GM18520 (cell line): ENCODE results near the gene RPAP3.

Source experiments
- ATAC-seq: cut with Tn5 transposase; IDR thresholded peaks from one replicate; pipeline ENCODE4 v1.9.1; 2021; ENCODE audit not compliant: unreplicated experiment

The RPAP3 gene

DNA sequence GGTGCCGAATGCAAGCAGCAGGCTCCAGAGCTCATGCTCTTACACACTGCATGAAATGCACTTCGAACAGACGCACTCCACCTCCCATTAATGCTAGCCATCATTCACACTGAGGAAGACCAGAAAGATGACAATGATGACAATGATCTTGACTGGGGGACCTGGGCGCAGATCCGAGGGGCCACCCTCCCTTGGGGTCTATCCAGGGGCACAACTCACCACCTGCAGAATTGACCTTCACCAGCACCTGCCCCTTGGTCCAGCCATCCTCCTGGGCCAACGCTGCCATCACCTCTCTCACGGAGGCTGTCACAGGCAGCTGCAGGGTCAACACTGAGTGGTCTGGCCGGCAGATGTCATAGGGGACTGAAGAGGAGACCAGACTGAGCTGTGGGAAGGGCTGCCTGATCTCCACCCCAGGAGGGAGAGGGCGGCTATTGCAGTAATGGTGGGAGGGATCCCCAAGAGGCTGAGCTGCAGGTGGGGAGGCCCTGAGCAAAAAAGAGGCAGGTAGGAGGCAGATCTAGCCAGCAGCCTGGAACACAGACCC lies 37.6 kb upstream of the RPAP3 start:
- no peak for ATAC-seq

DNA sequence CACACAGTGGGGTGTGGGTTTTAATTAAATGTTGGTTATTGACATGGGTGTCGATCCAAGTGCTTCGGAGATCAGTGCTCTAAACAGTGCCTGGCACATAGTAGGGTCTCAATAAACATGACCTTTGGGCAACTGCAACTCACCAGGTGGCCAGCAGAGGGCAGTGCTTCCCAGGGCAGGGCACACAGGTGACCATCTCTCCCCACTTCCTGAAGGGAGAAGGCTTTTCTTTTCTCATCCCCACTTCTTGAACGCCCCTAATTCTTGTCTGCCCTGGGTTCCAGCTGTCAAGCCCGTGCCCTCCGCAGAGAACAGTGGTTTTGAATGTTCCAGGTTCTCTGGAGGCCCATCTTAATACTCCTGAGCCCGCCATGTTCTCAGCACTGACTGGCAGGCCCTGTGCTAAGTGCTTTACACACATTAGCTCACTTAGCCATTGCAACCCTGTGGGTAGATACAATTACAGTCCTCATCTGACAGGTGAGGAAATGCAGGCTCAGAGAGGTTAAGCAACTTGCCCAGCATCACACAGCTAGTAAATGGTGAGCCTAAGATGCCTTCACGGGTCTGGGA lies 36.5 kb upstream of the RPAP3 start:
- no peak for ATAC-seq

DNA sequence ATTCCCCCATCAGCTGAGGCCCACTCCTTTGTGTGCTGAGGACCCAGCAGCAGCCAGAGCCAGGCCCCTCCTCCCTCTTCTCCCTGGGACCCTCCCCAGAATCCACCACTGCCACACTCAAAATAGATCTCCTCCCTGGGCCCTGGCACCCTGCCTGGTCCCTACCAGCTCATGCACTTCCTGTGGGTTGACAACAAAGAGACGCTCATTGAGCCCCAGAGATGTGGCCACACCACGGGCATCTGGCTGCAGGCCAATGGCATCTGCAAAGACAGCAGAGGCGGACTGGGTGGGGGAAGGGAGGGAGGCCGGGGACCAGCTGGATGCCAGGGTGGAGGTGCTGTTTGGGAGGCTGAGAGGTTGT lies 35.5 kb upstream of the RPAP3 start:
- peak; percentile 50 for ATAC-seq

DNA sequence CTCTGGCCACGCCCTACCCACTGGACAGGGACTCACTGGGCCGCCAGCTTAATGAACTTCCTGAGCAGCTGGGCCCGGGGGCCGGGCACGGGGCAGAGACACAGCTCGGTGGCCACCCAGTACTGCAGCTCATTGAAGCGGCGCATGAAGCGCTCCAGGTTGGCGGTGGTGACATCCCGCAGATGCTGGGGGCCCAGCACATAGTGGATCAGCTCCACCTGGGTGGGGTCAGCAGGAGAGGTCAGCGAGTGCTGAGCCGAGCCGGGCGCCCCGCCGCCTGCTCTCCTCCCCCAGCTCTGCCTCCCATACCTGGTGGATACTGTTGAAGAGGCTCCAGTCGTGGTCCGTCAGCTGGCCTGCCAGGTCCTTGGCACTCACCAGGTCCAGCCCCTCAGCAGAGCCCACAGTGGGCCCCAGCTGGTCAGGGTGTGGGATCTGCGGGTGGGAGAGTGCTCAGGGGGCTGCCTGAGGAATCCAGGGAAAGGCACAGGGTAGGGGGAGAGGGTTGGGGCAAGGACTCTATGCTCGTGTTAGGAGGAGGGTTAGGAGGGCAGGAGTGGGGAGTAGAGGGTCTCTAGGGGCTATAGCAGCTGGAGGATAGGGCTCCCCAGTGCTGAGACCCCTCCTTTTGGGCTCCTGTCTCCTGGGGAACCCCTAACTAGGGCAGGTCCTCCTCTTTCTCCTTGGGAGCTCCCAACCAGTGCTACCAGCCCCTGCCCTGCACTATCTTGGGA lies 34.9 kb upstream of the RPAP3 start:
- ATAC-seq, result no peak

DNA sequence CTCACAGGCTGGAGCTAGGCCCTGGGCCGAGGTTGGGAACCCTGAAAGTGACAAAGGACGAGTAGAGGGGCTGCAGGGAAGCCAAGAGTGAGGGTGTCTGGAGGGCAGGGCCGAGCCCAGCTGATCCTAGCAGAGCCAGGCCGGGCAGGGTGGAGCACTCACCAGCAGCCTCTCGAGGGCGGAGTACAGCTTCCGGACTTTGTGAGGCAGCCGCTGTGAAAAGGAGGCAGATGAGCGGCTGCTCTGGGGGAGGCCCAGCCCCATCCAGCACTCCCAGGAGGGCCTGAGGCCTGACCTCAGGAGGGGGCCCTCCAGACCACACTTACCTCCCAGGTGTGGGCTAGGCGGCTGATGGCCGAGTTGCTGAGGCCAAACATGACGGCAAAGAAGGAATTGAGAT lies 34.1 kb upstream of the RPAP3 start:
- no peak for ATAC-seq

DNA sequence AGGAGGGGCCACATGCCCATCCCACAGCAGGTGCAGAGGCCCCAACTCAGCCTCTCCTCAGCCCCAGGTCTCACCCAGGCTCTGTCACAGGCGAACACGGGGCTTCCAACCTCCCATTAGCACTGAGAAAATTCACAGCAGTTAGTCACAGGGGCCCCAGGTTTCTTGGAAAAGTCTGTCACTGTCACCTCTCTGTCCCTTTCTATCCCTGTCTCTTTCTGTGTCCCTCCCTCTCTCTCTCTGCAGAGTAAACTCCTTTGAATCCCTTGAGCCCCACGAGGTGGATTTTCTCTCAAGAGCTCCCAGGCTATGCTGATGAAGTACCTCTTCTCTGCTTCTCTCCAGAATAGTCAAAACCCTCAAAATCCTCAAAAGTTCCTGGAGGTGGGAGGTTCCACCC lies 33.5 kb upstream of the RPAP3 start:
- ATAC-seq, result no peak

DNA sequence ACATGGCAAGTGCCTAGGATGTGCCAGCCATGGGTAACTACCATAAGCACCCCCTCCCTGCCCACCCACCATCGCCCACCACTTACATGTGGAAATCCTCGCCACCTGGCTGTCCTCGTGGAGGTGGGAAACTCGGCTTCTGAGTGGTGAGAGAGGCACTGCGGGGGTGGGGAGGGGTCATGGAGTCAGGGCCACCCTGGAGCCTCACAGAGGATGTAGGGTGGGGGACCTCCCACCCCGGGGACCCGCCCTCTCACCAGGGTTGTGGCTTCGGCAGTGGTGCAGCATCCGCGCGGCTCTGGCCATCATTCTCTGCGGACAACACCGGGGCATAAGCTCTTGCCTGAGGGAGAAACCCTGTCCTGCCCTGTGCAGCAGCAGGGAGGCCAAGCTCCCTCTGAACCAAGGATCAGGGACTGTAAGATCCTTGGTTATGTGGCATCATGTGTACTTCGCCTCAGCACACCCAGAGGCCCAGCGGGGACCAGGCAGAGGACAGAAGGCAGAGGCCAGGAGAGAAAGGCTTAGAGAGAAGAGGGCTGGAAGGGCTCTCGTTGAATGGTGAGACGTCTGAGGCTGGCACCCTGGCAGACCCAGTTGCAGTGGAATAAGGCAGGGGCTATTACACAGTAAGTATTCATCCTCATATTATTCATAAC lies 32.2 kb upstream of the RPAP3 start:
- ATAC-seq, result no peak

DNA sequence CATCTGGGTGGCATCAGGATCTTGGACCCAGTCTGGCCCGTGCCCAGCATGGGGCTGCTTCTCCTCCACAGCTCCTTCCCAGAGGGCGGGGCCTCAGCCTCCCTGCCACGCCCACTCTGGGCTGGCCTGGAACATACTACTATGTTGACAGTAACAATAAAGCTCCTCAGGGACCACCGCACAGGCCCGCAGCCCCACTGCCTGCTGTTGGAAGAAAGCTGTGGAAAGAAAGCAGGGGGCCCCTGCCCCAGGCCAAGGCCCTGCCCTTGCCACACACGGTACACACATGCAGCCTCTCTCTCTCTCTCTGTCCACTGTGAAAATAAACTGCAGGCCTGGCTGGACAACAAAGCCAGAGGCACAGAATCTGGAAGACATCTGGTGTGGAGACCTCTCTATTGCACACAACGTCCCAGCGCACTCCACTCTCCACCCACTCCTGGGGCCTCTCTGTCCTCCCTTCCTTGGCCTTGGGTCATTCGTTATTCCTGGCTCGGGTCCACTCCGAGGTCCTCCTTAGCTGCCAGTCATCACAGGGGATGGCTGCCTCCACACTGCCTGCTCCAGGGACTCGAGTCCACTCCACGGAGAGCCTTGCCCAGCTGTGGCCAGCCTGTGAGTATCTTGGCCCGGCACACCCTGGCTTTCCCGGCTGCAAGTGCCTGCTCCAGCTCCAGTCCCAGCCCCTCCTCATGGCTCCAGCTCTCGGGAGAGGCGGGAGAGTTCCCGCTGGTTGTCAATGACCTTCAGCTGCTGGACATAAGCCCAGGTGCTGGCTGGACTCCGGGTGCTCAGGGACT lies 31.2 kb upstream of the RPAP3 start:
- no peak for ATAC-seq

DNA sequence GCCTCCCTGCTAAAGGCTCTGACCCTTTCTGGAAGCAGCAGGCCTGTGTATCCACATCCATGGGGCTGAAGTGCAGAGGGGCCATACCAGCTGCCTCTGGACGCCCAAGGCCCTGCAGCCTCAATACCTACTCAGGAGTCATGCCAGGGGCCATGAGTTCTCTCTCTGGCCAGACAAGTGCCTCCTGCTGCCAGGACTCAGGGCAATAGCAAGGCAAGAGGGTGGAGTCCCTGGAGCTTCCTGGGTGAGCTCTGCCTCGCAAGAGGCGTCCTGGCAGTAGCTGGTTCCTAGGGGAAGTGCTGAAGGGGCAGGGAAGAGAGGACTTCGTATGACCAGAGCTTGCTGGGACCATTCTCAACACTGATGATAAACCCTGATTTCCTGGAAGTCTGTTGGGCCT lies 30.4 kb upstream of the RPAP3 start:
- ATAC-seq, result no peak

DNA sequence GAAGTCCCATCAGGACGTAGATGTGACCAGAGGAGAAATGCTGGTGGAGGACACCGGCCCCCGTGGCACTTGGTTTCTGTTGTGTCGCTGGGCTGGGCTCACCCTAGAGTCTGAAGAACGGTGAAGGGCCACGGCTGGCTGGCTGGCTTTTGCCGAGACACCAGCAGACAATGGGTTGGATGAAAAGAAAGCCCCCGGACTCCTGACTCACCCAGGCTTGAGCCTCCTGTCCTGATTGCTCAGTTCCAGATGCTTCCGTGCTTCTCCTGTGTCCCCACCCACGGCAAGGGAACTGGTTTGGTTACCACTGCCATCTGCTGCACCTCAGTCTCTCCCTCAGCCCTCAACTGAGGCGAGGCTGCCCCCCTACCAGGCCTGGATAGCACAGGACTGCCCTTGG lies 29.8 kb upstream of the RPAP3 start:
- ATAC-seq, result no peak

DNA sequence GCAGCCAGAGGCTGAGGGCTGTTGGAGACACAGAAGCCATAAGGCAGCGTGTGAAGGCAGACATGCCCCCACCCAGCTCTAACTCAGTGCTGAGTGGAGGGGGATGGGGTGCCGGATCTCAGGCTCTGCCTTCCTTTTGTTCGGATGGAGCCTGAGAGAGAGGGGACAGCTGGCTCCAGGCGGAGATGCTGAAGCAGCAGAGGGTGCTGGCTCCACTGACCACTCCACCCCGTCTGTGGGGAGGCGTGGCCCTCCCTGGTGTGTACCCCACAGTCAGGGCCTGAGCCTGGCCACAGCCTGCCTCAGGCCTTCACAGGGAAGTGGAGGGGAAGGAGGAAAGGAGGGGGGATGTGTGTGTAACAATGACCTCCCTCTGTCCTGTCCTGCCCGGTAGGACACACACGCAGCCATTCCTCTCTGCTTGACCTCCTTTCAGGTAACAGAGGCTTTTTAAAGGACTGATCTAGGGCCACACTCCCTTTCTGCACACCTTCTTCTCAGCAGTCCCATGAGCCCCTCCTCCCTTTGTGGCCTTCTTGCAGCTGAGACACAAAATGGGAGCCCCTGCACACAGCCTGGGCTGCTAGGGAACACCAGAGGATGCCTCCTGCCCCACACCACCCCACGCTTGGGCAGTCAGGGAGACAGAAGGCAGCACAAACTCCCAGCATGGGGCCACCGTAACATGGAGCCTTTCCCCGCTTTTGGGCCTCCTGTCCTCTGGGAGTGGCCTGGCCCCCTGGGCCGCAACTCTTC lies 29.1 kb upstream of the RPAP3 start:
- ATAC-seq, result no peak

DNA sequence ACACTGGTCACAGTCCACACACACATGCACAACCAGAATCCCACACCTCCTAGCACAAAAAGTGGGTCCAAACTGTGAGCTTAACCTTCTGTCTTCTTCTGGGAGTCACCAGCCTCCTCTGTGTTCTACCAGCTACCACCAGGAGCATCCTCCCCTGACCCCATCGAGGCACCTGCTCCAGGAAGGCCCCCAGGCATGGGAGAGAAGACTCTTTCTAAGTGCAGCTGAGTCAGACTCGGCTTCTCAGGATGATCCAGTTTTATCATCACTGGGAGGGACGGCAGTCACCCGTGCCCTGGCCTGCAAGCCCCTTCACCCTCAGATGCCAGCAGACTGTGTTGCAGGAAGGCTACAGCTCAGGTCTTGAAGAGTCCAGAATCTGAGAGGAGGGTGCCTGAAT lies 27.3 kb upstream of the RPAP3 start:
- no peak for ATAC-seq

DNA sequence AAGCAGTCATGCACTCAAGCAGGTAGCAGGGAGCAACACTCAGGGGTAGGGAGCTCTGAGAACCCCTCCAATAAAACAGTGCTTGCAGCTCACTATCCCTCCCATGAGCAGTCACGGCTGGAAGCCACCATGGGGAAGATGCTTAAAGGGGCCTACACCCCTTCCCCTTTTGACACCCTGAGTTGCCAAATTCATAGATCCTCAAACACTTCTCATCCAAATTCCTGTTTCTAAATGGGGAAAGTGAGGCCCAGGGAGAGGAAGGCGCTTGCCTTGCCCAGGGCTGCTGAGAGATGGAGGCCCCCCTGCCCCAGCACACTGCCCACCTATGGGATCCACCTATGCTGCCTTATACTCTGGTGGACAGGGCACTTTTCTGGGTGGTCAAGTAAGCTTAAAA lies 26.7 kb upstream of the RPAP3 start:
- ATAC-seq, result no peak

DNA sequence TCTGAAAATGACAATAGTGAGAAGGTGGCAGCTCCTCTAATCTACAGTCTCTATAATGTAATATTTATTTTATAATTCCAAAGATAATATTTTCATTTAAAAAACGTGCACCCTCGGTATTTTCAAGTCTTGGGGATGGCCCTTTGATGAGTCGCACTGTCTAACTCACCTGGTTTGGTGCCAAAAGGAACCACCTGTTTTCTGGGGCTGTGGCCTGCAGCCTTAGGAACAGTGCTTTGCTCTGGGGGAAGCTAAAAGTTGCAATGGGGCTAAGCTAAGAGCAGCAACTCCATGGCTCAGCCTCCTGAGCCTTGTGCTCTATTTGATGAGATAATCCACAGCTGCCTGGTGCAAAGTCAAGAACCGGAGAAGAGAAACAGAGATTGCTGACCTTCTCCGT lies 25.9 kb upstream of the RPAP3 start:
- ATAC-seq, result no peak

DNA sequence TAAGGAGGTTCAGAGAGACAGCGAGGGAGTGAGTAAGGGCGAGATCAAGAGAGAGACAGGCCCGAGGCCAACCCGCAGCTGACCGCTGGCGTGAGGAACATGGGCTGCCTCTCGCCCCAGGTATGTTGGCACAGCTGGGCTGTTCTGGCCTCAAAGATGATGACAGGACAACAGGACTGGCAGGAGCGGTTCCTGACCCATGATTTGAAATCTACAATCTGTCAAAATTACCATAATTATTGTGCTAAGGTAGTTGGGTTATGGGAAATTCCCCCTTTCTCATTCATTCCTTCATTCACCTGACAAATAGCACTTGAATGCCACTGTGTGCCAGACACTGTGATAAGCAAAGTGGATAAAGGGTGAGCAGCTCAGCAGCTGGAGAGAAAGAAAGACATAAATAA lies 24.5 kb upstream of the RPAP3 start:
- ATAC-seq, result no peak

DNA sequence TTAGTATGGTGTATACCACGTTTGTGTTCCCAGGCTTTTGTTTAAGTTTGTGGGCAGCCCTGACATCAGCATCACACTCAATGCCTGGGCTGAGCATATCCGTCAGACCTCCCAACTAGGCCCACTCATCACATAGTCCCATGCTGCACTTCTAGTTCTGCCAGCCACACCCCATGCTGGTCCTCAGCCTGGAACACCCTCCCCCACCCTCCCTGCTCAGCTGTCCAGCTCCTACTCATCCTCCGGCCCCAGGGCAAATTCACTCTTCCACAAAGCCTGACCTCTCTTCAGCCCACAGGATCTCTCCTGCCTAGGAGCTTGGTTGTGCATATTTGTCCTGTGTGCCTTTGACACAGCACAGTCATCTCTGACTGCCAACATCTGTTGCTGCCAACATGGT lies 23.4 kb upstream of the RPAP3 start:
- no peak for ATAC-seq

DNA sequence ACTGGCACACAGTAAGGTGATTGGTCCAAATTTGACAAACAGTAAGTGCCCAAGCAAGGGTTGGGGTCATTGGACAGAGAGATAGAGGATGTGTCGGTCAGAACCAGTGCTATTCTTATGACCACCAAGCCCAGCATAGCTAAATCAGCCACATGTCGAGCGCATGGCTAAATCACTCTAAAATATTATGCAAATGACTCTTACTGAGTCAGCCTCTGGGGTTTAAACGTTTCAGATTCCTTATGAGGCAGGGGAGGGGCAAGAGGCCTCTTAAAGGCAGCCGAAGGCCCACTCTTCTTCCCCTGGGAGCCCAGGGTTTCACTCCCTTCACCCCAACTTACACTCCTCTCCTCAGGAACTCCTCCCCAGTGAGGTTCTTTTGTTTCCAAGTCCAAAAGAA lies 20.1 kb upstream of the RPAP3 start:
- peak; percentile 80 for ATAC-seq

DNA sequence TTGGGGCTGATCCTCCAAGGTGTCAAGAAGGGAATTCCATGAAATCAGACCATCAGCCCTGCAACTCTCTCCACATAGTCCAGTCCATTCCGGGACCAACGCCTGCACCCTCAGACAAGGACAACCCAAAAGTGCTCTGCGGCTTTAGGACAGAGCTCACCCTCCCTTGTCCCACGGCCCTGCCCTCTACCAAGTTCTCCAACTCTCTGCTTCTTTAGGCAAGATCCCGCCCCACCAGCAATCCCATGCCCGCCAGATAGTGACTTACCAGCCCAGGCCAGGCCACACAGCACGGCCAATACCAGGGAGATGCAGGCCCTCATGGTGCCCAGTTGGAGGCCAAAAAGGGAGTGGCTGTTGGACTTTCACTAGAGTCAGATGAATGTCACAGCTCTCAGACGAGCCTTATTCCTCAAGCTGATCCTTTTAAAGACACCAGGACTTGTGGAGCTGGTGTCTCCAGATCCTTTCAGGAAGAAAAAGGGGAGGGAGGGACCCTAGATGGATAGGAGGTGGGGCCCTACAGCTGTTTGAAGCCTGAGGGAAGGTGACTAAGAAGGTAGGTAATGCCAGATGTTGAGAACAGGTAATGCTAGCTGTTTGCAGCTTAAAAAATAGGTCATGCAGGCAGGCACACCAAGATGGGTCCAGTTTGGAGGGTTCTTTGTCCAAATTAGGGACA lies 19.4 kb upstream of the RPAP3 start, which contains the start of gene ENDOU:
TSS of gene ENDOU (minus strand) at position 400 of the 682 bp plus-strand sequence. CDS start at position 323, 77 bp downstream.
- ATAC-seq, result no peak

DNA sequence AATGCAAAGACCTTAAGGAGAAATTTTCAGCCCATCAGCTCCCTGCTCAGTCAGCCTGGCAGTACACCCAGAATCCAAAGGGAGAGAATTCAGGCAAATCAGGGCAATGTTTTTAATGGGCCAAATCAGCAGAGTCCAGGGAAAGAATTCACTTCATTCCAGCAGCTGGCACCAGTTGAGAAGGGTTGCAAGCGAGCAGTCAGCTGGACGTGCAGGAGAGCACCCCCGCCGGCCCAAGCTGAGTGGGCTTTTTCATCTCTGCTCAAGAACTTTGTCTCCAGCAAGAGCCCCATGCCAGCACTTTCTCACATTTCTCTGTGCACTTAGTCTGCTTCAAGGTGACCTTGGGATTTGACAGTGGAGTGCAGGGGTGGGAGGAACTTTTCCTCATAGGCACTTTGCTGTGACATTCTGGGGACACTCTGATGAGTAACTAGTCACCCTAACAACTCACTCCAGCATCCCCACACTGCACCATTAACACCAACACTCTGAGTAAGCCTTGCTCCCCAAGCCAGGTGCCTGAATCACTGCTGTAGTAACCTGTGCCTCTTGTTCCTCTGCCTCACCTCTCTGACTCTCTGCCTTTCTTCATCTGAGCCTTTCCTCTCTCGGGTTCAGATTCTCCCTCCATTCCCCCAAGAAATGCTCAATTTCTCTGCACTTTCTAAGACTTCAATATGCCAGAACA lies 17.3 kb upstream of the RPAP3 start:
- ATAC-seq, result no peak
